ENCODE measurements around the gene TSPAN6.

The TSPAN6 gene

GRCh38 chrX:100609591-100609990 is 27.0 kb downstream of the TSPAN6 start:
- no CpG with 5 or more reads among the region's 1 CpG for WGBS (ENCODE audit: extremely low coverage, insufficient coverage, insufficient read length)
- H4K12ac ChIP-seq (ENCODE audit: low read depth, low read length) = no peak overlapping the region
- no peaks in the 10 kb centered on the region for H3K9me3 ChIP-seq (ENCODE audit: insufficient read depth, low read depth, low read length)
- H3K4me3 ChIP-seq (ENCODE audit: low read depth, low read length) = no peak overlapping the region
- no peak overlapping the region for H3K4ac ChIP-seq (ENCODE audit: low read depth, low read length)
- H2AFZ ChIP-seq (ENCODE audit: insufficient read depth, low read length, poor library complexity) = no peak overlapping the region
- H3K27ac ChIP-seq (ENCODE audit: low read depth, low read length) = no peak overlapping the region
- DNase-seq = no peak
- H2BK12ac ChIP-seq (ENCODE audit: low read length) = no peak overlapping the region
- no peak overlapping the region for H2BK5ac ChIP-seq (ENCODE audit: low read depth, low read length, poor library complexity)
- no peak overlapping the region for H3K9ac ChIP-seq (ENCODE audit: low read length)
- no peak overlapping the region for H3K23ac ChIP-seq (ENCODE audit: low read length)
- no peak overlapping the region for H3K14ac ChIP-seq (ENCODE audit: low read length)
- no peaks in the 10 kb centered on the region for H3K4me1 ChIP-seq (ENCODE audit: control insufficient read depth in 1 of 2, insufficient read depth in 2 of 2, low read length in 2 of 2)
- no peak overlapping the region for H3K18ac ChIP-seq (ENCODE audit: low read length)
- H3K36me3 ChIP-seq (ENCODE audit: control insufficient read depth in 1 of 2, insufficient read depth in 2 of 2, low read length in 2 of 2) = no peaks in the 10 kb centered on the region
- no peak overlapping the region for H3K4me2 ChIP-seq (ENCODE audit: low read length)
- H4K91ac ChIP-seq (ENCODE audit: low read depth, low read length) = no peak overlapping the region
- H4K8ac ChIP-seq (ENCODE audit: low read depth, low read length) = no peak overlapping the region
- no peaks in the 10 kb centered on the region for H3K79me2 ChIP-seq (ENCODE audit: control insufficient read depth, insufficient read depth, low read length, poor library complexity)
- H3K79me1 ChIP-seq (ENCODE audit: low read length) = no peaks in the 10 kb centered on the region
- no peak overlapping the region for H2AK5ac ChIP-seq (ENCODE audit: low read length)
- no peaks in the 10 kb centered on the region for H3K27me3 ChIP-seq (ENCODE audit: insufficient read depth, low read length)
- no peak overlapping the region for H2BK120ac ChIP-seq (ENCODE audit: insufficient read depth, low read length, poor library complexity)

- H2BK5ac ChIP-seq (ENCODE audit: low read depth, low read length, poor library complexity) = no peak overlapping the region
- no peaks in the 10 kb centered on the region for H3K4me1 ChIP-seq (ENCODE audit: control insufficient read depth in 1 of 2, insufficient read depth in 2 of 2, low read length in 2 of 2)
- DNase-seq = no peak
- H4K91ac ChIP-seq (ENCODE audit: low read depth, low read length) = no peak overlapping the region
- H2BK12ac ChIP-seq (ENCODE audit: low read length) = no peak overlapping the region
- no peak overlapping the region for H3K23ac ChIP-seq (ENCODE audit: low read length)
- no peak overlapping the region for H3K9ac ChIP-seq (ENCODE audit: low read length)
- H3K18ac ChIP-seq (ENCODE audit: low read length) = no peak overlapping the region
- no peak overlapping the region for H3K4me3 ChIP-seq (ENCODE audit: low read depth, low read length)
- H3K79me2 ChIP-seq (ENCODE audit: control insufficient read depth, insufficient read depth, low read length, poor library complexity) = no peaks in the 10 kb centered on the region
- no peak overlapping the region for H2AFZ ChIP-seq (ENCODE audit: insufficient read depth, low read length, poor library complexity)
- no peak overlapping the region for H2AK5ac ChIP-seq (ENCODE audit: low read length)
- no peaks in the 10 kb centered on the region for H3K27me3 ChIP-seq (ENCODE audit: insufficient read depth, low read length)
- WGBS (ENCODE audit: extremely low coverage, insufficient coverage, insufficient read length) = no CpG with 5 or more reads among the region's 1 CpG
- no peaks in the 10 kb centered on the region for H3K36me3 ChIP-seq (ENCODE audit: control insufficient read depth in 1 of 2, insufficient read depth in 2 of 2, low read length in 2 of 2)
- no peak overlapping the region for H2BK120ac ChIP-seq (ENCODE audit: insufficient read depth, low read length, poor library complexity)
- no peak overlapping the region for H3K14ac ChIP-seq (ENCODE audit: low read length)
- H3K4me2 ChIP-seq (ENCODE audit: low read length) = no peak overlapping the region
- no peak overlapping the region for H3K27ac ChIP-seq (ENCODE audit: low read depth, low read length)
- H4K8ac ChIP-seq (ENCODE audit: low read depth, low read length) = no peak overlapping the region
- no peak overlapping the region for H3K4ac ChIP-seq (ENCODE audit: low read depth, low read length)
- no peak overlapping the region for H4K12ac ChIP-seq (ENCODE audit: low read depth, low read length)
- H3K9me3 ChIP-seq (ENCODE audit: insufficient read depth, low read depth, low read length) = no peaks in the 10 kb centered on the region
- no peaks in the 10 kb centered on the region for H3K79me1 ChIP-seq (ENCODE audit: low read length)
Measured at GRCh38 chrX:100606753-100607152, 29.9 kb downstream of the TSPAN6 start.

- Histone ChIP-seq H3K27ac (ENCODE audit: low read depth, low read length) (no peak overlapping the region), H4K12ac (ENCODE audit: low read depth, low read length) (no peak overlapping the region), H3K18ac (ENCODE audit: low read length) (no peak overlapping the region), H2BK120ac (ENCODE audit: insufficient read depth, low read length, poor library complexity) (no peak overlapping the region), H4K8ac (ENCODE audit: low read depth, low read length) (no peak overlapping the region), H2AFZ (ENCODE audit: insufficient read depth, low read length, poor library complexity) (no peak overlapping the region), H3K79me1 (ENCODE audit: low read length) (no peaks in the 10 kb centered on the region), H3K27me3 (ENCODE audit: insufficient read depth, low read length) (no peaks in the 10 kb centered on the region), H3K4ac (ENCODE audit: low read depth, low read length) (no peak overlapping the region), H3K14ac (ENCODE audit: low read length) (no peak overlapping the region), H3K4me2 (ENCODE audit: low read length) (no peak overlapping the region), H3K4me1 (ENCODE audit: control insufficient read depth in 1 of 2, insufficient read depth in 2 of 2, low read length in 2 of 2) (peaks cover 0 to 3% of the 10 kb centered on the region in 2 experiments), H3K9ac (ENCODE audit: low read length) (no peak overlapping the region), H2AK5ac (ENCODE audit: low read length) (no peak overlapping the region), H3K4me3 (ENCODE audit: low read depth, low read length) (no peak overlapping the region), H3K9me3 (ENCODE audit: insufficient read depth, low read depth, low read length) (no peaks in the 10 kb centered on the region), H4K91ac (ENCODE audit: low read depth, low read length) (no peak overlapping the region), H3K36me3 (ENCODE audit: control insufficient read depth in 1 of 2, insufficient read depth in 2 of 2, low read length in 2 of 2) (no peaks in the 10 kb centered on the region), H2BK12ac (ENCODE audit: low read length) (no peak overlapping the region), H3K23ac (ENCODE audit: low read length) (no peak overlapping the region), H2BK5ac (ENCODE audit: low read depth, low read length, poor library complexity) (no peak overlapping the region), H3K79me2 (ENCODE audit: control insufficient read depth, insufficient read depth, low read length, poor library complexity) (no peaks in the 10 kb centered on the region)
- WGBS (ENCODE audit: extremely low coverage, insufficient coverage, insufficient read length) = no CpG with 5 or more reads among the region's 1 CpG
- no peak for DNase-seq
Measured at GRCh38 chrX:100600758-100601157, 35.8 kb downstream of the TSPAN6 start.

- Histone ChIP-seq H2BK120ac (ENCODE audit: insufficient read depth, low read length, poor library complexity) (no peak overlapping the region), H3K14ac (ENCODE audit: low read length) (no peak overlapping the region), H3K4me3 (ENCODE audit: low read depth, low read length) (no peak overlapping the region), H4K91ac (ENCODE audit: low read depth, low read length) (no peak overlapping the region), H3K18ac (ENCODE audit: low read length) (no peak overlapping the region), H3K27ac (ENCODE audit: low read depth, low read length) (no peak overlapping the region), H3K4me1 (ENCODE audit: control insufficient read depth in 1 of 2, insufficient read depth in 2 of 2, low read length in 2 of 2) (peaks cover 0 to 3% of the 10 kb centered on the region in 2 experiments), H3K9me3 (ENCODE audit: insufficient read depth, low read depth, low read length) (no peaks in the 10 kb centered on the region), H3K9ac (ENCODE audit: low read length) (no peak overlapping the region), H3K4me2 (ENCODE audit: low read length) (no peak overlapping the region), H2BK12ac (ENCODE audit: low read length) (no peak overlapping the region), H2AFZ (ENCODE audit: insufficient read depth, low read length, poor library complexity) (no peak overlapping the region), H4K8ac (ENCODE audit: low read depth, low read length) (no peak overlapping the region), H3K4ac (ENCODE audit: low read depth, low read length) (no peak overlapping the region), H3K36me3 (ENCODE audit: control insufficient read depth in 1 of 2, insufficient read depth in 2 of 2, low read length in 2 of 2) (no peaks in the 10 kb centered on the region), H3K27me3 (ENCODE audit: insufficient read depth, low read length) (no peaks in the 10 kb centered on the region), H4K12ac (ENCODE audit: low read depth, low read length) (no peak overlapping the region), H2AK5ac (ENCODE audit: low read length) (no peak overlapping the region), H3K79me1 (ENCODE audit: low read length) (no peaks in the 10 kb centered on the region), H2BK5ac (ENCODE audit: low read depth, low read length, poor library complexity) (no peak overlapping the region), H3K23ac (ENCODE audit: low read length) (no peak overlapping the region), H3K79me2 (ENCODE audit: control insufficient read depth, insufficient read depth, low read length, poor library complexity) (no peaks in the 10 kb centered on the region)
- no peak for DNase-seq
Measured at GRCh38 chrX:100600340-100600739, 36.3 kb downstream of the TSPAN6 start.
